ENCODE measurements around the gene NOL8. TPM values are rescaled to one million over a fixed set of nuclear protein-coding genes. Genes with fewer than 3 reads are reported as not detected.

Gene NOL8
- total RNA-seq, 4 donors from 2014 or later, result 21.8 to 80.1 (median 33.9) TPM

DNA sequence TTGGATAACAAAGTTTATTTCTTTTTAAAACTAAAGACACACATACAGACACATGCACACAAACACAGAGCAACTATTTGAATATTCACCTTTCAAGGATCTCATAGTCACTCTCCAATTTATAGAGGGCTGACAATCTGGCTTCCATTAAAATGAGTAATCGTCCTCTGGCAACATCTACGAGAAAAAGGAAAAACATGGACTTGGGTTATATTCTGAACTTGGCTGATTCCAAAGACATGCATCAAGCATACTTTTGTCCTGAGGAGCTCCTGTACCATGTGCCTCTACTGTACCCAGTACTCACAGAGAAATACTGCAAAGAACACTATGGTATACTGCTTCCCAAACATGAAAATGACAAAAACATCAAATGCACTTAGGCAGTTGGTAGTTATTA, 47.0 kb downstream of the NOL8 start:
- peaks cover 91% of the 10 kb centered on the region for H3K36me3 ChIP-seq

DNA sequence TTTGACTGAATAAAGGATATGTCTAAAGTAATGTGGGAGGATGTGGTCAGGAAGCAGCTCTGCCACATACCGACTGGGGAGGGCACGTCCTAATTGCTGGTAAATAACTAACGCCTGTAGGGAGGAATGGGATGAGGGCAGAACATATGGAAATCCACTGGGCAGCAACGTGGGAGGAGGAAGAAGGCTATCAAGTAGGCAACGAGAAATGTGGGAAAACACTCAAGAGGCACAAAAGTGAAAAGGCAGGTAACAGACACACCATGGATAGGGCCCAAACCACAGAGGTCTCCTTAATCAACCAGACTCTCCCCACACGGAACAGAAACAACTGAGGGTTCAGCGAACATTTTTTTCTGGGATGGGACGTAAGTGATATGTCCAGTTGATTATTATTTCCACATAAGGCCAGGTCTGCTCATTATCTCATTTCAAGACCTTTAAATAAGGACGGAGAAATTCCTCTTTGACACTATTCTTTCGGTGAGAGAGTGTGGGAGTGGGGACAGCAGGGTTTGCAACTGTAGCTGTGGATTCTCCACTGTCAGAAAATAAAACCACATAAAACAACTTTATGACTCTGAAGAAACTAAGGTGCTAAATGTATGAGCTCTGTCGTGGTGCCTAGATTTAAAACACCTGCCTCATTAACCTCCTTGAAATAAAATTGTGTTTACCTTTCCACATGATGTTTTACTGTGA, 48.7 kb downstream of the NOL8 start:
- no peaks in the 10 kb centered on the region for H3K27me3 ChIP-seq
- TF ChIP-seq POLR2A (IDR thresholded peaks at IDR 0.05) (no peak), POLR2AphosphoS5 (IDR thresholded peaks at IDR 0.05) (no peak), EP300 (IDR thresholded peaks at IDR 0.05) (no peak)
- TF ChIP-seq, protein P1, sequence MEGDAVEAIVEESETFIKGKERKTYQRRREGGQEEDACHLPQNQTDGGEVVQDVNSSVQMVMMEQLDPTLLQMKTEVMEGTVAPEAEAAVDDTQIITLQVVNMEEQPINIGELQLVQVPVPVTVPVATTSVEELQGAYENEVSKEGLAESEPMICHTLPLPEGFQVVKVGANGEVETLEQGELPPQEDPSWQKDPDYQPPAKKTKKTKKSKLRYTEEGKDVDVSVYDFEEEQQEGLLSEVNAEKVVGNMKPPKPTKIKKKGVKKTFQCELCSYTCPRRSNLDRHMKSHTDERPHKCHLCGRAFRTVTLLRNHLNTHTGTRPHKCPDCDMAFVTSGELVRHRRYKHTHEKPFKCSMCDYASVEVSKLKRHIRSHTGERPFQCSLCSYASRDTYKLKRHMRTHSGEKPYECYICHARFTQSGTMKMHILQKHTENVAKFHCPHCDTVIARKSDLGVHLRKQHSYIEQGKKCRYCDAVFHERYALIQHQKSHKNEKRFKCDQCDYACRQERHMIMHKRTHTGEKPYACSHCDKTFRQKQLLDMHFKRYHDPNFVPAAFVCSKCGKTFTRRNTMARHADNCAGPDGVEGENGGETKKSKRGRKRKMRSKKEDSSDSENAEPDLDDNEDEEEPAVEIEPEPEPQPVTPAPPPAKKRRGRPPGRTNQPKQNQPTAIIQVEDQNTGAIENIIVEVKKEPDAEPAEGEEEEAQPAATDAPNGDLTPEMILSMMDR (IDR thresholded peaks at IDR 0.05), result no peak
- no peak overlapping the region for H3K4me3 ChIP-seq
- H3K27ac ChIP-seq, result no peak overlapping the region
- 60% methylated on average over 11 of the region's 11 CpGs for WGBS
- peaks cover 91% of the 10 kb centered on the region for H3K36me3 ChIP-seq
- no peaks in the 10 kb centered on the region for H3K4me1 ChIP-seq
- no peak for DNase-seq (ENCODE audit: low spot score in 2 of 2)
- no peaks in the 10 kb centered on the region for H3K9me3 ChIP-seq

More for the DNA sequence above, 47.0 kb downstream of the NOL8 start:
- Histone ChIP-seq H3K9me3 (no peaks in the 10 kb centered on the region), H3K4me1 (no peaks in the 10 kb centered on the region), H3K4me3 (no peak overlapping the region), H3K27me3 (no peaks in the 10 kb centered on the region), H3K27ac (no peak overlapping the region)
- no peak for DNase-seq (ENCODE audit: low spot score in 2 of 2)
- TF ChIP-seq, protein P1 (IDR thresholded peaks at IDR 0.05), result no peak
- TF ChIP-seq POLR2AphosphoS5 (IDR thresholded peaks at IDR 0.05), result no peak
- no peak for TF ChIP-seq EP300 (IDR thresholded peaks at IDR 0.05)
- no peak for TF ChIP-seq POLR2A (IDR thresholded peaks at IDR 0.05)
- 66% methylated on average over 2 of the region's 2 CpGs for WGBS

DNA sequence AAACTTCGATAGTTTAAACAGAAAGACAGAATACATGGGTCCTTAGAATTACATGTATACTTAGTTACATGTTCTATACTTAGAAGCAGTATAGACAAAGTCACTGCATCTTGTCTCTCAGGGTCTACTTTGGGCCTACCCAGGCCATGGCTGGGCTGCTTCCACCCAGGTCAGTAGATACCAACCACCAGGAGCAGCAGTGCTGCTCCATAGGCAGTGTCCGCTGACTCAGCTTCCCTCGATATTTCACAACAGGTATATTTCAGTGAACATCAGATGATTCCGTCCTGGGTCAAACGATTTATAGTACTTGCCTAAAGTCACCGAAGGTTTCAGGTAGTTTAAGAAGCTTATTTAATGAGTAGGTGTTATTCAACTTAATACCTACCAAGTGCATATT, 49.6 kb downstream of the NOL8 start:
- H3K4me1 ChIP-seq, result no peaks in the 10 kb centered on the region
- no peaks in the 10 kb centered on the region for H3K27me3 ChIP-seq
- peaks cover 99% of the 10 kb centered on the region for H3K36me3 ChIP-seq
- no peak for TF ChIP-seq EP300 (IDR thresholded peaks at IDR 0.05)
- TF ChIP-seq POLR2A (IDR thresholded peaks at IDR 0.05), result no peak
- no peak for TF ChIP-seq POLR2AphosphoS5 (IDR thresholded peaks at IDR 0.05)
- TF ChIP-seq, protein P1 (IDR thresholded peaks at IDR 0.05), result no peak
- WGBS, result 92% methylated on average over 6 of the region's 6 CpGs
- no peak overlapping the region for H3K27ac ChIP-seq
- no peak overlapping the region for H3K4me3 ChIP-seq
- H3K9me3 ChIP-seq, result no peaks in the 10 kb centered on the region
- no peak for DNase-seq (ENCODE audit: low spot score in 2 of 2)

DNA sequence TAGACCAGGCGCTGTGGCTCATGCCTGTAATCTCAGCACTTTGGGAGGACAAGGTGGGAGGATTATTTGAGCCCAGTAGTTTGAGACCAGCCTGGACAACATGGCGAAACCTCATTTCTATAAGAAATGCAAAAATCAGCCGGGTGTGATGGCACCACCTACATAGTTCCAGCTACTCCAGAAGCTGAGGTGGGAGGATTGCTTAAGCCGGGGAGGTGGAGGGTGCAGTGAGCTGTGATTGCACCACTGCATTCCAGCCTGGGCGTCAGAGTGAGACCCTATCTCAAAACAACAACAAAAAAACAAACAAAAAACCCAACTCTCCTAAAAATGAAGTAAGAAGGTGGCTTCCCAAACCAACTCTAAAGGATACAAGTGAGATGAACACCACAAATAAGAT, 54.6 kb downstream of the NOL8 start:
- Histone ChIP-seq H3K4me3 (no peak overlapping the region), H3K36me3 (peaks cover 99% of the 10 kb centered on the region), H3K9me3 (no peaks in the 10 kb centered on the region), H3K27ac (no peak overlapping the region), H3K27me3 (no peaks in the 10 kb centered on the region), H3K4me1 (no peaks in the 10 kb centered on the region)
- no peak for DNase-seq (ENCODE audit: low spot score in 2 of 2)
- 94% methylated on average over 5 of the region's 5 CpGs for WGBS
- TF ChIP-seq EP300 (IDR thresholded peaks at IDR 0.05), result no peak
- TF ChIP-seq, protein P1 (IDR thresholded peaks at IDR 0.05), result no peak
- TF ChIP-seq POLR2A (IDR thresholded peaks at IDR 0.05), result no peak
- no peak for TF ChIP-seq POLR2AphosphoS5 (IDR thresholded peaks at IDR 0.05)

DNA sequence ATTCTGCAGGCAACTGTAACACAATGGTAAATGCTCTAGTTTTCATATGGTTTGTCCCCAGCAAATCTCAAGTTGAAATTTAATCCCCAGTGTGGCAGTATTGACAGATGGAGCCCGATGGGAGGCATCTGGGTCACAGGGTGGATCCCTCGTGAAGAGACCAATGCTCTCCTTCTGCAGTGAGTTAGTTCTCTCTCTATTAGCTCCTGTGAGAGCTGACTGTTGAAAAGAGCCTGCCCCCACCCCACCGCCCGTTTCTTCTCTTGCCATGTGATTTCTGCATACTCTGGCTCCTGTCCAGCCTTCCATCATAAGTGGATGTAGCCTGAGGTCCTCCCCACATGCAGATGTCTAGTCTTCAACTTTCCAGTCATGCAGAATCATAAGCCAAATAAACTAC, 58.7 kb downstream of the NOL8 start:
- Histone ChIP-seq H3K27me3 (no peaks in the 10 kb centered on the region), H3K9me3 (no peaks in the 10 kb centered on the region), H3K4me3 (no peak overlapping the region), H3K36me3 (peaks cover 100% of the 10 kb centered on the region), H3K4me1 (no peaks in the 10 kb centered on the region), H3K27ac (no peak overlapping the region)
- TF ChIP-seq, protein P1 (IDR thresholded peaks at IDR 0.05), result no peak
- no peak for TF ChIP-seq POLR2AphosphoS5 (IDR thresholded peaks at IDR 0.05)
- TF ChIP-seq EP300 (IDR thresholded peaks at IDR 0.05), result no peak
- TF ChIP-seq POLR2A (IDR thresholded peaks at IDR 0.05), result no peak
- 71% methylated on average over 4 of the region's 4 CpGs for WGBS
- no peak for DNase-seq (ENCODE audit: low spot score in 2 of 2)
